GM18873 (cell line): Measurements from ENCODE around the gene ITGAL.
"Not testable (repeated sequence)": the region's sequence is repeated elsewhere in the genome, so short reads cannot be mapped to it uniquely, and the experiment has no call there.

ENCODE experiments used
- ATAC-seq: cut with Tn5 transposase; IDR thresholded peaks from one replicate; pipeline ENCODE4 v1.9.1; 2021; ENCODE audit warnings: mild to moderate bottlenecking, moderate library complexity, moderate number of reproducible peaks; ENCODE audit not compliant: unreplicated experiment, low FRiP score

The ITGAL gene

DNA sequence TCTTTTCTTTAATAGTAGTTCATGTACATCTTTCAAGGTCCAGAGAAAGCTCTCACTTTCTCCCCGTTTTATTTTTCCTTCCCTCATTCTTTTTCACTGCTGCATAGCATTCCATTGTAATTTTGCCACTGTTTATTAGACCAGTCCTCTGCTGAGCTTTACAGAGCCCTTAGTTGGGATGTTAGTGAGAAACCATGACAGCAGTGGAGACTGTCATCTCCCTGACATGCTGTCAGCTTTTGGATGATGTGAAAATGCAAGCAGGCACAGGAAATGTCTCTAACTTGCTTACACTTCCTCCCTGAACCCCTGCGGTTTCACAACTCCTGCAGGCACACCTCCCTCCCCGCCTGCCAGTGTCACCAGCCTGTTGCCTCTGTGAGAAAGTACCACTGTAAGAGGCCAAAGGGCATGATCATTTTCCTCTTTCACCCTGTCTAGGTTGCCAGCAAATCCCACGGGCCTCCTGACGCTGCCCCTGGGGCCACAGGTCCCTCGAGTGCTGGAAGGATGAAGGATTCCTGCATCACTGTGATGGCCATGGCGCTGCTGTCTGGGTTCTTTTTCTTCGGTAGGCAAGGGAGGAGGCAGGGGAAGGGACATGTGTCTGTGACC, at the start of gene ITGAL:
Gene ITGAL (plus strand): TSS at position 415 of the 615 bp plus-strand sequence. CDS start 96 bp downstream, at position 511.
- peak; percentile 65 for ATAC-seq

DNA sequence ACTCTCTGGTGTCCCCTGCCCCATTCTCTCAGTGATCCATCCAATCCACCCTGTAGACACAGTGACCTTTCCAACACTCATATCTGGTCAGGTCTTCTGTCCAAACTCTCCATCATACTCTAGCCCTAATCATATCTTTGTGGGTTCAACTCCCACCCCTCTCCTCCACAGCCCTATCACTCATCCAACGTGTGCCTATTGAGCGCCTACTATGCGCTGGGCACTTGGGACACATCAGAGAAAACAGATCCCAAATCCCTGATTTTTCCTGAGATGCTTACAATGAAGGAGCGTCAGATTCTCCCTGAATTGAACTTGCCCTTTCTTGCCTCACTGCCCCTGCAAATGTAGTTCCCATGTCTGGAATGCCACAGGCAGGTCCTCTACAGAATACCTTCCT, 44.5 kb upstream of the ITGAL start:
- no peak for ATAC-seq

DNA sequence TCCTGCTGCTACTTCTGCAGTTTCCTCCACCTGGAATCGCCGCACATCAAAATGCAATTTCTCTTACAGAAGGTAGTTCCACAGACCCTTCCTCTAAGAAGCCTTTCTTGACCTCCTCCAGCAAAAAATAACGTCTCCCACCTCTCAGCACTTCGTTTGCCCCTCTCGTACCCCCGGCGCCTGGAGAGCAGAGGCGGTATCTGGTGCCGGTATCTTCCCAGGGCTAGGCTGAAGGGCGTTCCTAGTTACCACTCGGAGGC, 43.2 kb upstream of the ITGAL start:
- ATAC-seq = no peak

DNA sequence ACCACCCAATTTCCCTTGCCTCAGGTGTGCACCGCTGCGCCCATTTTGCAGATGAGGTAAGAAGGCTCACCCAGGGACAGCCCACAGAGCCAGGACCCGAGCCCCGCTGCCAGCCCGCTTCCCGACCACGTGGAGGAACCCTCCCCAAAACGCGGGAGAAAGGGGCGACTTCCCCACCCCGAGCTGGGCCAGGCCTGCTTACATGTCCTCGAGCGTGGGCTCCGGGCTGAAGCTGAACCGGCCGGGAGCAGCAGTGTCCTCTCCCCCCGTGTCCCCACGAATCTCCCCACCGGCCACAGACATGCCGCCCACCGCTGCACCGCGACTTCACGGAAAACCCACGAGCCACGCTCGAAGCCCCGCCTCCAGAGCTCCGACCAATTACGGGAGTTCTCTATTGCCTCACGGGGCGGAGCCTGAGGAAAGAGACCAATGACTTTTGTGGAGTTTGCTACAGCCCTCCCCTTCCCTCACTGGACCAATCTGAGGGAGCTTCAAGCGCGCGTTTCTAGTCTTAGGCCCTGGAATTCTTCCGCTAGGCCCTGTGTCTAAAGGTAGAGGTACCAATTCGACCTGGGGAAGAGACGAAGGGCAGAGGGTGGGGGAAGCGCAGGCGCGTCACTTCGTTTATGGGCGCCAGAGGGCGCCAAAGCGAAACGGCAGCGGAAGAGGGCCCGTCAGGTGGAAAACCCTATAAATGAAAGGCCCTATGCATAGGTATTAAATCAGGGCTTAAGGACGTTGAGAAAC, 42.7 kb upstream of the ITGAL start, which contains the start of gene DCTPP1:
Gene DCTPP1 (minus strand): TSS at position 353 of the 750 bp plus-strand sequence. CDS start 50 bp downstream, at position 303.
- ATAC-seq = peak; percentile 95

DNA sequence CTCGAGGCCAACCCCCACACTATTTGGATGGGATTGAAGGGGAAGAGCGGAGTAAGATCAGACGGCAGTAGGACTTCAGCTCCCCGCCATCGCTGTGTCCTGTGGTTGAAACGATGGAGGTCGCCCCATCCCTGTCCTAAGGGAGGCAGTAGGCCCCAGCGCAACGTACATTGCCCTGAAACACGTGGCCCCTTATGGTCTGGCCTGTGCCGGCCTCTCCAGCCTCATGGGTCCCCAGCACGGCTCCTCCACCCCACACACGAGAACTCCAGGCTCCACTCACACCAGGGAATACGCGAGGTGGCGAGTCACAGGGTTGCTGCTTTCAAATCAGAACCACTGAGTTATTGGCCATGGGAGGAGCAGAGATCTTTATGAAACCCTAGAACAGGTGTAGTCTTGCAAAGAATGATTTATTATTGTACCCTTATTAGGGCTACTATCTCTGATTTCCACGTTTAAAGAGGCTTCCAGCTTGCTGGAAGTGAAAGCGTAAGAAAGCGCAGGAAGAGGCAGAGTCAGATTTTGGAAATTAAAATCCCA, 42.0 kb upstream of the ITGAL start:
- ATAC-seq = no peak

DNA sequence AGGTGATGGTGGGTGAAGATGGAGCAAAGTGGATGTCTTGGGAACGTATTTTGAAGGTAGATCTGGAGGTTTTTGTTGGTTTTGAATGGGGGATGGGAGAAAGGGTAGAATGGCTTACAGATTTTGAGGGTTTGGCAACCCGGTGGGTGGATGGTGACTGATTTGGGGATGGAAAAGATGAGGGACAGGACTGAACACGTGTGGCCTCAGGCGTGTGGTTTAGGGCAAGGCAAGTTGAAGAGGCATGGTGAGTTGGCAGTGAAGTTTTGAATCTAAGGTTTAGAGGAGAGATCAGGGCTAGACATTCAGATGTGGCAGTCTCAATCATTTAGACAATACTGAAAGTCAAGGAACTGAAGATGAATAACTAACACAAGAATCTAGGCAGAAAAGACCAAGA, 37.7 kb upstream of the ITGAL start:
- ATAC-seq = no peak

DNA sequence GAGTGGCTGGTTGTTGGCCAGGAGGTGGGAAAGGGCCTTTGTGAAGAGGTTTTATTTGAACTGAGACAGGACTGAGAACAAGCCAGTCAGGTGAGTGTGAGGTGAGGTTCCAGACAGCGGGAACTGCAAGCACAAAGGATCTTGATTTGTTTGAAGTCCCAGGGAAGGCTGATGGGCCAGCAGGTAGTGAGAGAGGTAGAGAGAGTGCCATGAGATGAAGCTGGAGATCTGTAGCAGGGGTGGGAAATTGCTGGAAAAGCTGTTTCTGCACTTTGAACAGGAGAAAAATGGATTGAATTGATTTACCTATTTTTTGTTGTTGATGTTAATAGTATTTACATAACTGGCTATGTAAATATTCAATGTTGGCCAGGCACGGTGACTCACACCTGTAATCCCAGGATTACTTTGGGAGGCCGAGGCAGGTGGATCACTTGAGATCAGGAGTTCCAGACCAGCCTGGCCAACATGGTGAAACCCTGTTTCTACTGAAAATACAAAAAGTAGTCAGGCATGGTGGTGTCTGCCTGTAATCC, 35.0 kb upstream of the ITGAL start:
- ATAC-seq = no peak

DNA sequence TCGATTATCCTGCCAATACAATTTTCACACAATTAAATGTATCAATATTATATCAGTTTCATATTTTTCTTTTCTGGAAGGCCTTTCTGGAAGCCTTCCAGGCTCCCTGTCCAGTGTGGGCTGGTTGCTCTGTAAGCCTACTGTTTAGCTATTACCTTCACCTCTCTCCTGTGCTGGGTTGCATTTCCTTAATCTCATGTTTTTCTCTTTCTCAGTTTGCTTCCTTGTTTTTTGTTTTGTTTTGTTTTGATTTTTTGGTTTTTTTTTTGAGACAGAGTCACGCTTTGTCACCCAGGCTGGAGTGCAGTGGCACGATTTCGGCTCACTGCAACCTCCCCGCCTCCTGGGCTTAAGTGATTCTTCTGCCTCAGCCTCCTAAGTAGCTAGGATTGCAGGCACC, 33.7 kb upstream of the ITGAL start:
- ATAC-seq = no peak

DNA sequence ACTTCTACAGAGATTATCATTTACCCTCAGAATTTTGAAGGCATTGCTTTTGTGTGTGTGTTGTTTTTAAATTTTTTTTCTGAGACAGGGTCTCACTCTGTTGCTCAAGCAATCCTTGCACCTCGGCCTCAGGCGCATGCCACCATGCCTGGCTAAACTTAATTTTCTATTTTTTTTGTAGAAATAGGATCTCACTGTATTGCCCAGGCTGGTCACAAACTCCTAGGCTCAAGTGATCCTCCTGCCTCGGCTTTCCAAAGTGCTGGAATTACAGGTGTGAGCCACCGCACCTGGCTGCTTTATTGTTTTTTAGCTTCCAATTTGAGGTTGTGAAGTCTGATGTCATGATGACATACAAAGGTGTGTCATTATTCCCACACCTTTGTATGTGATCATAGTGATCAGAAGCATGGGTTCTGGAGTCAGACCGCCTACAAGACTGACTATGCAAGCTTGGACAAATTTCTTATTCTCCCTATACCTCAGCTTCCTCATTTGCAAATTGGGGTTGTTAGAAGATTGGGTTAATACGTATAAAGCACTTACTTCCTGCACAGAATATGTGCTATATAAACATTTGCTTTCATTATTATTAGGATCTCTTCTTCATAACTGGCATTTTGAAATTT, 32.7 kb upstream of the ITGAL start:
- no peak for ATAC-seq

DNA sequence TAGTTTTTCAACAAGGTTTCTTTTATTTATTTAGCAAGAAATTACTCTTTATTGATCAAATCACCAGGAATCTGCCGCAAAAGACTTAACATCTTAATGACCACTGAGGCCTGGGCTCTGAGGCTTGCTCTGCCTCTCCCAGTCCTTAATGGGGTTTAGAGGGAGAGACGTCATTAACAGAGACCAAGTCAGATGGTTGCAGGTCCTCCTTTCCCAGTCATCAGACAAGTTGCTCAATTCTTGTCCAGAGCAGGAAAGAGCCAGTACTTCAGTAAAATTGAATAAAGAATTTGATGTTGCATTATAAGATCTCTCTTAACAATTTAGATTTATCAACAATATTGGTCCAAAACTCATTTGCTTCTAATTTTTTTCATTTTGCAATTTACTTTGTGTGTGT, 28.9 kb upstream of the ITGAL start:
- no peak for ATAC-seq

DNA sequence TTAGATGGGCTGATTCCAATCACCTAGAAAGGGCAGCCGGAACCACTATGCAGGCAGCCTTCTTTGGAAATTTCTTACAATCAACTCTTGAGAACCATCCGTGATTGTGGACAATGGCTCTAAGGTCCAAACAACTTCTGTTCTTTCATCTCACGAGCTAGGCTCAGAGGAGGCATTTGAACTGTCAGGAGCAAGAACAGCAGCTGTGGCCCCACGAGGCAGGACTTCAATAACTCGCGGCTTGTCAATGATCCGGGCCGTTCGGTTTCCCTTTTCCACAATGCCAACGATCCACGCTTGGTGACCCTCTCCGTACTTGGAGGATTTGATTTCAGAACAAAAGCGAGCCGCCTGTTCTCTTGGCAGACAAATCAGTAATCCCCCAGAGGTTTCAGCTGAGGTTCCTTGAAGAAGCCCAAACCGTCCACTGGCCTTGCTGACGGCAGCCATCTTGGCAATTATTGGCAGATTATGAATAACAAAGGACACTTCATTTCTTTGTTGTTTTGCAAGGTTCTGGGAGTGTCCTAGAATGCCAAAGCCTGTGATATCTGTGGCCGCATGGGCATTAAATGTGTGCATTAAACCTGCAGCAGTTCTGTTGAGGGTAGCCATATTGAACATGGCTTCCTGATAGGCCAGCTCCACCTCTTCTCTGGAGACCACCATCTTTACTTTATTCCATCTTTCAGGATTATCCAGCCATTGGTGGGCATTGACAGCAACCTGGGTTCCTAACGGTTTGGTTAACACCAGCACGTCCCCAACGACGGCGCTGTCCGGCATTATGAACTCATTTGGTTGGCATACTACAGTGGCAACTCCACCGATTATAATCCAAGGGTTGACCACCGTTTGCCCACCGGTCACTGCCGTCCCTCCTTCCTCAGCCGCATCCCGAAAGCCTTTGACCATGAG, 28.1 kb upstream of the ITGAL start:
- no peak for ATAC-seq

DNA sequence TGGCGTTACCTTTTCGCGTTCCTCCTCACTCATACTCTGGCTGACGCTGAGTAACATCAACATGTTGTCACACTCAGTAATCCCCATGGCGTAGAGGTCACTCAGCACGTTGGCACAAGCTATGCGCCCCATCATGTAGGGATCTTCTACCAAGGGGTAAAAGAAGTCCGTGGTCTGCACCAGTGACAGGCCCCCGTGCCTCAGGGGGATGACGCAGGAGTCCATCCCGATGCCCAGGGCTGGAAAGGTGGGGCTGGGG, 27.5 kb upstream of the ITGAL start:
- no peak for ATAC-seq

DNA sequence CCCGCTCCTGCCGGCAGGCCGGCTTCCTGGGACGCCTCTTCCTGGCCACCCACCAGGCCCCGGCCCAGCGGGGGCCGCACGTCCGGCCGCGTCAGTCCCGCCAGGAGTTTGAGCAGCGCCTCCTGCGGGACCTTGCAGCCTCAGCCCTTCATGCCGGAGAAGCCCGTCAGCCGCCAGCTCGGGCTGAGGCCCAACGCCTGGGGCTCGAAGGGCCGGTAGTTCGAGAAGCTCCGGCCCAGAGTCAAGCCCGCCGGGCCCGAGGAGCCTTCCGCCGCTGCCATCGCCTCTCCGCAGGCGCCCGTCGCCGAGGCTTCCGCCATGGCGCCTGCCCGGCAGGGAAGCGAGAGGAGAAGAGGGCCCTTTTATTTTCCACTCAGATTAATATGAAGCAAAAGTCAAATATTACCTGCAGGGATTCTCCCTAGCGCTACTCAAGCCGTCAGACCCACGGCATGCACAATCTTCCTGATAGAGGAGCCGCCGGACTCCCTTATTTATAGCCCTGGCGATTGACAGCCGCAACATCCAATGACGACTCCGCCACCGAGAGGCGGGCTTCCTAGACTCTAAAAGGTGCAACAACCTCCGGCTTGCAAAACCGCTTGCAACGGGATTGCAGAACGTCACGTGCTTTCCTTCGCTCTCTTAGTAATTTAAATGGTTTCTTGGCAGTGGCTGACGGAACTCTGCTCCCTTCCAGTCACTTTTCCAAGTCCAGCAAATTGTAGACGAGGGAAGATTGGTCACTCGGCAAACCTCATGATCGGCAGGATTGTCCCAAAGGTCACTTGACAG, 26.9 kb upstream of the ITGAL start, which contains the start of gene SEPHS2:
Gene SEPHS2 (minus strand): TSS at position 467 of the 795 bp plus-strand sequence. CDS start 147 bp downstream, at position 320.
- peak; percentile 50 for ATAC-seq

DNA sequence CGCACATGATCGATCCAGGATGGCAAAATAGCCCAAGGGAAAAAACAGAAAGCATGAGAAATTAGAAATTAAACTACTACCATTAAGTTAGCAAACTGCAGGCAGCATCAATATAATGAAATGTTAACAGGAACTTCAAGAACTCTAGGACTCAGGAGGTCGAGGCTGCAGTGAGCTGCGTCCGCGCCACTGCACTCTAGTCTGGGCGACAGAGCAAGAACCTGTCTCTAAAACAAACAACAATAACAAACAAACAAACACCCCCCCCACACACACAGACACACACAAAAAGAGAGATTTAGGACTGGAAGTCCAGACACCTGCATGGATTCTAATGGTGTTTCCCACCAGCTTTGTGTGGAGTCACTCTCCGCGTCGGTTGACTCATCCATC, 26.3 kb upstream of the ITGAL start:
- ATAC-seq = no peak

DNA sequence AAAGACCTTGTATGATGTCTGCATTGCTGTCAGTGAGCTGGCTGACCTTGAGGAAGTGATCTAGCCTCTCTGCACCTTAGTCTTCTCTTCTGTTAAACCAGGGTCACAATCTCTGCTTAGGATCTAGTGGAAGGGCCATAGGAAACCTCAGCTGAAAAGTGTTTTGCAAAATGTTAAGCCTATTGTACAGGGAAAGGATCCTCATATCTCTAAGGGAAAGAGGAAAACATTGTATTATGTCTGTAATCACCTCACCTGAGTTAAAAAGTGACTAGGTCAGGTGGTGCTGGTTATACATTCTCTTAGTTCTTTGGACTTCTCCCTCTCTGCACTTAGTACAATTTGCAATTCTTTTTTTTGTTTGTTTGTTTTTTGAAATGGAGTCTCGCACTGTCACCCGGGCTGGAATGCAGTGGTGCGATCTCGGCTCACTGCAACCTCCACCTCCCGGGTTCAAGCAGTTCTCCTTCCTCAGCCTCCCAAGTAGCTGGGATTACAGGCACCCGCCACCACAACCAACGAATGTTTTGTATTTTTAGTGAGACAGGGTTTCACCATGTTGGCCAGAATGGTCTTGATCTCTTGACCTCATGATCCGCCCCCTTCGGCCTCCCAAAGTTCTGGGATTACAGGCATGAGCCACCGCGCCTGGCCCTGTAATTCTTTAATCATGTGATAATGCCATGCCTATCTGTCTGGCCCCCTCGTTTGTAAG, 24.9 kb upstream of the ITGAL start:
- ATAC-seq = no peak

DNA sequence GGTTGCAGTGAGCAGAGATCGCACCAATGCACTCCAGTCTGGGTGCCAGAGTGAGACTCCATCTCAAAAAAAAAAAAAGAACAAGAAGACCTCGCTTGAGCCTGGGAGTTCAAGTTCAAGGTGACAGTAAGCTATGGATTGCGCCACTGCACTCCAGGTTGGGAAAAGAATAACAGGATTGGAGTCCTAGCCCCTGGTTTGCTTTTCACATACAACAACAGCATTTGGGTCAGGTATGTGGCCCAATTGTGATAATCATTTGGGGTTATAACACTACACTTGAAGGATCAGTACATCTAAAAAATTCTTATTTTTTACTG, 23.5 kb upstream of the ITGAL start:
- no peak for ATAC-seq

DNA sequence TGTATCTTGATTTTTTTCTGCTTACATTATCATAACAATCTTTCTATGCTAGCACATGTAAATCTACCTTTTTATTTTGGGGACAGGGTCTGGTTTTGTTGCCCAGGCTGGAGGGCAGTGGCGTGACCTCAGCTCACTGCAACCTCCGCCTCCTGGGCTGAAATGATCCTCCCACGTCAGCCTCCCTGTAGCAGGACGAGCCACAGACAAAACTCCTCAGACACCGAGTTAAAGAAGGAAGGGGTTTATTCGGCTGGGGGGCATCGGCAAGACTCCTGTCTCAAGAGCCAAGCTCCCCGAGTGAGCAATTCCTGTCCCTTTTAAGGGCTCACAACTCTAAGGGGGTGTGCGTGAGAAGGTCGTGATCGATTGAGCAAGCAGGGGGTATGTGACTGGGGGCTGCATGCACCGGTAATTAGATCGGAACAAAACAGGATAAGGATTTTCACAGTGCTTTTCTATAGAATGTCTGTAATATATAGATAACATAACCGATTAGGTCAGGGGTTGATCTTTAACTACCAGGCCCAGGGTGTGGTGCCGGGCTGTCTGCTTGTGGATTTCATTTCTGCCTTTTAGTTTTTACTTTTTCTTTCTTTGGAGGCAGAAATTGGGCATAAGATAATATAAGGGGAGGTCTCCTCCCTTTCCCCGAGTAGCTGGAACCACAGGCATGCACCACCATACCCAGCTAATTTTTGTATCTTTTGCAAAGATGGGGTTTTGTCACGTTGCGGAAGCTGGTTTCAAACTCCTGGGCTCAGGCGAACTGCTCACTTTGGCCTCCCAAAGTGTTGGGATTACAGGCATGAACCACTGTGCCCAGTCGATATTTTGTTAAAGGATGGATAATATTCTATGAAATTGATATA, 19.6 kb upstream of the ITGAL start:
- not testable (repeated sequence) for ATAC-seq

DNA sequence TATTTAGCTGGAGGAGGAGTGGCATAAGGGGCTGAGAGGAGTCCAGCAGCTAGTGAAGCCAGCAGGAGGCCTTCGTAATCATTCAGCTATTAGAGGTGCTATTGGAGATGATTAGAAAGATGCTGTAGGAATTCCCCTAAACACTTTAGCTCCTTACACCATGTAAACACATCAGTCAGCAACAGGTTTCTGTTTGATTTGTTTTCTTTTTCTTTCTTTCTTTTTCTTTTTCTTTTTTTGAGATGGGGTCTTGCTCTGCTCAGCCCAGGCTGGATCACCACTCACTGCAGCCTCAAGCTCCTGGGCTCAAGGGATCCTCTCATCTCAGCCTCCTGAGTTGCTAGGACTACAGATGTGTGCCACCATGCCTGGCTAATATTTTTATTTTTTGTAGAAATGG, 16.2 kb upstream of the ITGAL start:
- ATAC-seq = no peak
